HepG2 (cell line): ENCODE data around the gene IL24. TPM values are rescaled to one million over a fixed set of nuclear protein-coding genes. Genes with fewer than 3 reads are reported as not detected.

Experiments
- ATAC-seq: fragments of 200-7000 bp; cut with Tn5 transposase; 3 replicates; pipeline ENCODE4 v1.9.1; 2020; ENCODE audit warnings: mild to moderate bottlenecking, moderate library complexity
- BruUV-seq: library from RNA; stranded (reverse); fragments of 400-500 nt; replicated peaks from 2 replicates; lab custom pipeline; 2021; lab: Mats Ljungman, UMichigan
- CTCF ChIA-PET: fragments of 300-600 bp; formaldehyde crosslinking; extraction: SDS; loops from one replicate; lab custom pipeline; 2021; ENCODE audit warnings: low total read pairs, inconsistent platforms, low intra/inter-chr PET ratio; lab: Yijun Ruan, JAX
- POLR2A ChIA-PET: fragments of 350-600 bp; sonication (Branson Sonifier 250); formaldehyde crosslinking; loops from one replicate; lab custom pipeline; 2020; ENCODE audit warnings: antibody characterized with exemption, inconsistent platforms; lab: Yijun Ruan, JAX
- DNase-seq: peaks from one replicate; pipeline ENCODE4 v3.0.0-alpha.2; 2015; ENCODE audit warnings: low spot score
- FAIRE-seq: peaks from 3 replicates; lab custom pipeline; 2011; peaks lifted over from hg19 to GRCh38; lab: Jason Lieb, UNC
- H2AFZ ChIP-seq: one replicate; pipeline ENCODE4 v1.6.1; 2011; ENCODE audit warnings: low read length, inconsistent platforms
- H3K27ac ChIP-seq: fragments of 300-600 bp; 3 replicates; pipeline ENCODE4 v1.8.0; 2011; ENCODE audit warnings: mixed run types, mild to moderate bottlenecking, mixed read lengths, low read length, inconsistent platforms; ENCODE audit not compliant: insufficient read depth; ENCODE audit errors: extremely low read length
- H3K27me3 ChIP-seq, 2 experiments: fragments of 200-600 bp in 1 of 2; 2 replicates in 1 of 2; 3 replicates in 1 of 2; pipeline versions ENCODE4 v1.6.0 to v1.8.0; 2011; ENCODE audit warnings: low read length in 2 of 2, mild to moderate bottlenecking in 2 of 2, moderate library complexity in 2 of 2, inconsistent platforms in 1 of 2; ENCODE audit not compliant: insufficient read depth in 2 of 2, control insufficient read depth in 1 of 2
- H3K36me3 ChIP-seq, 2 experiments: fragments of 200-600 bp in 1 of 2; replicated peaks in 1 of 2; 2 replicates in 1 of 2; 3 replicates in 1 of 2; pipeline versions ENCODE4 v1.5.1 to v1.8.0; 2011; ENCODE audit warnings: low read length in 2 of 2, inconsistent platforms in 1 of 2; ENCODE audit not compliant: insufficient read depth in 2 of 2, control insufficient read depth in 1 of 2
- H3K4me1 ChIP-seq: 2 replicates; pipeline ENCODE4 v1.5.1; 2012; ENCODE audit warnings: low read length, inconsistent platforms; ENCODE audit not compliant: insufficient read depth
- H3K4me2 ChIP-seq: 2 replicates; pipeline ENCODE4 v1.6.0; 2011; ENCODE audit warnings: low read depth, low read length, inconsistent platforms
- H3K4me3 ChIP-seq, 3 experiments: fragments of 200-600 bp in 1 of 3; sonication (generic), shearing (Covaris generic) in 1 of 3; replicated peaks in 1 of 3; 2 replicates each; pipeline ENCODE4 v1.5.1; 2011 to 2016; ENCODE audit warnings: low read length in 3 of 3, inconsistent platforms in 2 of 3, low read depth in 2 of 3, mild to moderate bottlenecking in 2 of 3, control low read depth in 1 of 3, mixed read lengths in 1 of 3; ENCODE audit not compliant: insufficient read depth in 1 of 3
- H3K79me2 ChIP-seq: one replicate; pipeline ENCODE4 v1.6.1; 2011; ENCODE audit warnings: low read length, inconsistent platforms; ENCODE audit not compliant: insufficient read depth
- H3K9ac ChIP-seq: 2 replicates; pipeline ENCODE4 v1.6.0; 2011; ENCODE audit warnings: mild to moderate bottlenecking, low read depth, low read length, inconsistent platforms; ENCODE audit not compliant: insufficient read depth
- H3K9me3 ChIP-seq: 2 replicates; pipeline ENCODE4 v1.5.1; 2012; ENCODE audit warnings: mild to moderate bottlenecking, low read length
- H4K20me1 ChIP-seq: 2 replicates; pipeline ENCODE4 v1.6.0; 2011; ENCODE audit warnings: inconsistent platforms, mild to moderate bottlenecking, low read length, moderate library complexity; ENCODE audit not compliant: insufficient read depth
- AHR ChIP-seq: IDR thresholded peaks from 2 replicates; pipeline ENCODE4 v1.6.1; 2018; ENCODE audit warnings: missing genetic modification reagents, missing compliant biosample characterization
- HOXA3 ChIP-seq: sonication (generic); formaldehyde crosslinking; IDR thresholded peaks from 2 replicates; pipeline ENCODE4 v1.5.0; 2020; ENCODE audit warnings: missing genetic modification reagents
- KDM3A ChIP-seq: IDR thresholded peaks from 2 replicates; pipeline ENCODE4 v1.6.1; 2018; ENCODE audit warnings: low read depth, missing compliant biosample characterization
- MEIS2 ChIP-seq: sonication (generic); formaldehyde crosslinking; IDR thresholded peaks from 2 replicates; pipeline ENCODE4 v1.9.0; 2021; ENCODE audit warnings: mild to moderate bottlenecking, missing genetic modification reagents
- MLLT10 ChIP-seq: sonication (generic); formaldehyde crosslinking; IDR thresholded peaks from 2 replicates; pipeline ENCODE4 v1.4.0; 2020; ENCODE audit warnings: missing genetic modification reagents
- NR3C1 ChIP-seq: sonication (generic); formaldehyde crosslinking; IDR thresholded peaks from 2 replicates; pipeline ENCODE4 v1.4.0; 2020; ENCODE audit warnings: missing genetic modification reagents
- PLRG1 ChIP-seq: fragments of 450-650 bp; conservative IDR thresholded peaks from 2 replicates; pipeline ENCODE4 v1.6.1; 2016
- RORA ChIP-seq: sonication (generic); formaldehyde crosslinking; IDR thresholded peaks from 2 replicates; pipeline ENCODE4 v1.5.0; 2020; ENCODE audit warnings: mild to moderate bottlenecking, missing genetic modification reagents, moderate library complexity
- SATB2 ChIP-seq: sonication (generic); formaldehyde crosslinking; IDR thresholded peaks from 2 replicates; pipeline ENCODE4 v1.5.0; 2020; ENCODE audit warnings: missing genetic modification reagents
- ZFP37 ChIP-seq: sonication (generic); formaldehyde crosslinking; IDR thresholded peaks from 2 replicates; pipeline ENCODE4 v1.4.0; 2020; ENCODE audit warnings: missing genetic modification reagents, borderline replicate concordance
- ZNF557 ChIP-seq: sonication (generic); formaldehyde crosslinking; IDR thresholded peaks from 2 replicates; pipeline ENCODE4 v1.4.0; 2020; ENCODE audit warnings: missing genetic modification reagents
- ZNF816 ChIP-seq: sonication (generic); formaldehyde crosslinking; IDR thresholded peaks from 2 replicates; pipeline ENCODE4 v1.8.0; 2022; ENCODE audit warnings: missing genetic modification reagents, mild to moderate bottlenecking, borderline replicate concordance
- WGBS: methylation state at CpG from one replicate; pipeline ENCODE4 v1.1.6; 2017; ENCODE audit warnings: low lambda C conversion rate; 5-methylcytosine and 5-hydroxymethylcytosine counted together
- in situ Hi-C: cut with HindIII; loops from 2 replicates; pipeline ENCODE4 v1.10.0; 2017; ENCODE audit warnings: low pct_unique_long_range_greater_than_20kb; ENCODE audit not compliant: extremely low pct_ligation_motif_present
- intact Hi-C: fragments of 100-400 bp; cut with micrococcal nuclease; formaldehyde crosslinking; loops from one replicate; pipeline ENCODE4 v1.10.0; 2022; ENCODE audit not compliant: unreplicated experiment
- polyA plus RNA-seq, 8 experiments: library from polyadenylated mRNA; depleted of rRNA in 3 of 8; stranded (reverse) in 7 of 8; unstranded in 1 of 8; fragments of >200 nt; fragmentation: Illumina TruSeq in 4 of 8; extraction: Trizol in 4 of 8; gene quantifications; 2 replicates each; pipeline versions ENCODE4 v1.2.1 to v1.2.3, GENCODE V29; 2011 to 2016; ENCODE audit warnings: low read depth in 4 of 8, missing spikeins in 1 of 8, mixed read lengths in 1 of 8; ENCODE audit not compliant: insufficient read depth in 1 of 8
- total RNA-seq, 5 experiments: library from RNA; depleted of rRNA; stranded (reverse); fragments of >200 nt; fragmentation: Illumina TruSeq; extraction: Trizol; gene quantifications; 2 replicates each; pipeline ENCODE4 v1.2.3, GENCODE V29; 2016; ENCODE audit warnings: low read depth in 1 of 5
- TF ChIP-seq, protein P1 (sequence below): fragments of 450-650 bp; IDR thresholded peaks from 2 replicates; pipeline ENCODE4 v1.6.1; 2017; ENCODE audit warnings: mild to moderate bottlenecking
- TF ChIP-seq, protein P2 (sequence below): sonication (generic); formaldehyde crosslinking; IDR thresholded peaks from 2 replicates; pipeline ENCODE4 v1.4.0; 2020; ENCODE audit warnings: missing genetic modification reagents
- TF ChIP-seq, protein P3 (sequence below): IDR thresholded peaks from 2 replicates; pipeline ENCODE4 v1.6.1; 2016; ENCODE audit warnings: low read depth, control low read depth
- TF ChIP-seq, protein P4 (sequence below): sonication (generic); formaldehyde crosslinking; conservative IDR thresholded peaks from 2 replicates; pipeline ENCODE4 v1.4.0; 2020; ENCODE audit warnings: missing genetic modification reagents
- TF ChIP-seq, protein P5 (sequence below): sonication (generic); formaldehyde crosslinking; IDR thresholded peaks from 2 replicates; pipeline ENCODE4 v1.4.0; 2020; ENCODE audit warnings: missing genetic modification reagents, borderline replicate concordance

Gene IL24
- total and polyA plus RNA-seq, 2 of the 13 experiments (the other 11 are each of a cell fraction or from before 2014, with no cell fraction given) = not detected

DNA sequence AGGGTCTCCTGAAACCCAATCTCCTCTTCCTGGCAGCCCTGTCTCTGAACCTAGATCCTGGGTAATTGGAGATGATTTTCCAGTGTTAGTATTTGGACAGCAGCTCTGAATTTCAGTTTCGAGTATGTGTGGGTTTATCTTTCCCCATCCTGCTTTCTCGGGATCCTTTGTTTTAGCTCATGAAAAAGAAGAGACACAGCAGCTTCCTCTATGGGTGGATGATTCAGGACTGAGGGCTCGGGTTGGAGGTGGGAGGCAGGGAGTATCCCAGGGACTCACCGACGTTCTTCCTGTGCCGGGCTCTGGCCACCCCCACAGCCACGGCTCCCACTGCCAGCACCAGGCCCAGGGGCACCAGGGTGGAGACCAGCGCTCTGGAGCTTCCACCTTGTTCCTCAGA, 34.9 kb downstream of the IL24 start:
- in situ Hi-C loops = loop anchor here (5.0 to 10.0 kb wide), 2 partner anchors 50 to 143 kb away; no protein-coding TSS in a partner anchor
- DNase-seq = no peak
- intact Hi-C loops = no loop called here

More for the DNA sequence above, 34.9 kb downstream of the IL24 start:
- Histone ChIP-seq H3K36me3 (no peaks in the 10 kb centered on the region), H3K9ac (no peak overlapping the region), H3K4me3 (no peak overlapping the region), H3K27ac (no peak overlapping the region), H2AFZ (no peak overlapping the region), H3K79me2 (no peaks in the 10 kb centered on the region), H3K27me3 (peaks cover 0 to 1% of the 10 kb centered on the region in 2 experiments; a peak in 3 of 5 replicates), H3K9me3 (no peaks in the 10 kb centered on the region), H3K4me2 (no peak overlapping the region), H3K4me1 (peaks cover 5% of the 10 kb centered on the region), H4K20me1 (no peaks in the 10 kb centered on the region)
- no peak for FAIRE-seq
- ChIA-PET POLR2A (no interaction called here), CTCF (no interaction called here)
- ATAC-seq = no peak
- TF ChIP-seq, protein P1, sequence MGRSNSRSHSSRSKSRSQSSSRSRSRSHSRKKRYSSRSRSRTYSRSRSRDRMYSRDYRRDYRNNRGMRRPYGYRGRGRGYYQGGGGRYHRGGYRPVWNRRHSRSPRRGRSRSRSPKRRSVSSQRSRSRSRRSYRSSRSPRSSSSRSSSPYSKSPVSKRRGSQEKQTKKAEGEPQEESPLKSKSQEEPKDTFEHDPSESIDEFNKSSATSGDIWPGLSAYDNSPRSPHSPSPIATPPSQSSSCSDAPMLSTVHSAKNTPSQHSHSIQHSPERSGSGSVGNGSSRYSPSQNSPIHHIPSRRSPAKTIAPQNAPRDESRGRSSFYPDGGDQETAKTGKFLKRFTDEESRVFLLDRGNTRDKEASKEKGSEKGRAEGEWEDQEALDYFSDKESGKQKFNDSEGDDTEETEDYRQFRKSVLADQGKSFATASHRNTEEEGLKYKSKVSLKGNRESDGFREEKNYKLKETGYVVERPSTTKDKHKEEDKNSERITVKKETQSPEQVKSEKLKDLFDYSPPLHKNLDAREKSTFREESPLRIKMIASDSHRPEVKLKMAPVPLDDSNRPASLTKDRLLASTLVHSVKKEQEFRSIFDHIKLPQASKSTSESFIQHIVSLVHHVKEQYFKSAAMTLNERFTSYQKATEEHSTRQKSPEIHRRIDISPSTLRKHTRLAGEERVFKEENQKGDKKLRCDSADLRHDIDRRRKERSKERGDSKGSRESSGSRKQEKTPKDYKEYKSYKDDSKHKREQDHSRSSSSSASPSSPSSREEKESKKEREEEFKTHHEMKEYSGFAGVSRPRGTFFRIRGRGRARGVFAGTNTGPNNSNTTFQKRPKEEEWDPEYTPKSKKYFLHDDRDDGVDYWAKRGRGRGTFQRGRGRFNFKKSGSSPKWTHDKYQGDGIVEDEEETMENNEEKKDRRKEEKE = no peak
- no peak for TF ChIP-seq NR3C1 (CRISPR knock-in tag)
- no peak for TF ChIP-seq RORA (CRISPR knock-in tag)
- no peak for TF ChIP-seq PLRG1
- TF ChIP-seq, protein P2, sequence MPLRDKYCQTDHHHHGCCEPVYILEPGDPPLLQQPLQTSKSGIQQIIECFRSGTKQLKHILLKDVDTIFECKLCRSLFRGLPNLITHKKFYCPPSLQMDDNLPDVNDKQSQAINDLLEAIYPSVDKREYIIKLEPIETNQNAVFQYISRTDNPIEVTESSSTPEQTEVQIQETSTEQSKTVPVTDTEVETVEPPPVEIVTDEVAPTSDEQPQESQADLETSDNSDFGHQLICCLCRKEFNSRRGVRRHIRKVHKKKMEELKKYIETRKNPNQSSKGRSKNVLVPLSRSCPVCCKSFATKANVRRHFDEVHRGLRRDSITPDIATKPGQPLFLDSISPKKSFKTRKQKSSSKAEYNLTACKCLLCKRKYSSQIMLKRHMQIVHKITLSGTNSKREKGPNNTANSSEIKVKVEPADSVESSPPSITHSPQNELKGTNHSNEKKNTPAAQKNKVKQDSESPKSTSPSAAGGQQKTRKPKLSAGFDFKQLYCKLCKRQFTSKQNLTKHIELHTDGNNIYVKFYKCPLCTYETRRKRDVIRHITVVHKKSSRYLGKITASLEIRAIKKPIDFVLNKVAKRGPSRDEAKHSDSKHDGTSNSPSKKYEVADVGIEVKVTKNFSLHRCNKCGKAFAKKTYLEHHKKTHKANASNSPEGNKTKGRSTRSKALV (CRISPR knock-in tag) = no peak
- no peak for TF ChIP-seq ZFP37 (CRISPR knock-in tag)
- TF ChIP-seq KDM3A (CRISPR knock-in tag) = no peak
- TF ChIP-seq SATB2 = no peak
- TF ChIP-seq, protein P3, sequence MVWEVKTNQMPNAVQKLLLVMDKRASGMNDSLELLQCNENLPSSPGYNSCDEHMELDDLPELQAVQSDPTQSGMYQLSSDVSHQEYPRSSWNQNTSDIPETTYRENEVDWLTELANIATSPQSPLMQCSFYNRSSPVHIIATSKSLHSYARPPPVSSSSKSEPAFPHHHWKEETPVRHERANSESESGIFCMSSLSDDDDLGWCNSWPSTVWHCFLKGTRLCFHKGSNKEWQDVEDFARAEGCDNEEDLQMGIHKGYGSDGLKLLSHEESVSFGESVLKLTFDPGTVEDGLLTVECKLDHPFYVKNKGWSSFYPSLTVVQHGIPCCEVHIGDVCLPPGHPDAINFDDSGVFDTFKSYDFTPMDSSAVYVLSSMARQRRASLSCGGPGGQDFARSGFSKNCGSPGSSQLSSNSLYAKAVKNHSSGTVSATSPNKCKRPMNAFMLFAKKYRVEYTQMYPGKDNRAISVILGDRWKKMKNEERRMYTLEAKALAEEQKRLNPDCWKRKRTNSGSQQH (CRISPR knock-in tag) = no peak
- TF ChIP-seq, protein P4, sequence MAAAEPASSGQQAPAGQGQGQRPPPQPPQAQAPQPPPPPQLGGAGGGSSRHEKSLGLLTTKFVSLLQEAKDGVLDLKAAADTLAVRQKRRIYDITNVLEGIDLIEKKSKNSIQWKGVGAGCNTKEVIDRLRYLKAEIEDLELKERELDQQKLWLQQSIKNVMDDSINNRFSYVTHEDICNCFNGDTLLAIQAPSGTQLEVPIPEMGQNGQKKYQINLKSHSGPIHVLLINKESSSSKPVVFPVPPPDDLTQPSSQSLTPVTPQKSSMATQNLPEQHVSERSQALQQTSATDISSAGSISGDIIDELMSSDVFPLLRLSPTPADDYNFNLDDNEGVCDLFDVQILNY (CRISPR knock-in tag) = no peak
- no peak for TF ChIP-seq AHR (CRISPR knock-in tag)
- TF ChIP-seq, protein P5, sequence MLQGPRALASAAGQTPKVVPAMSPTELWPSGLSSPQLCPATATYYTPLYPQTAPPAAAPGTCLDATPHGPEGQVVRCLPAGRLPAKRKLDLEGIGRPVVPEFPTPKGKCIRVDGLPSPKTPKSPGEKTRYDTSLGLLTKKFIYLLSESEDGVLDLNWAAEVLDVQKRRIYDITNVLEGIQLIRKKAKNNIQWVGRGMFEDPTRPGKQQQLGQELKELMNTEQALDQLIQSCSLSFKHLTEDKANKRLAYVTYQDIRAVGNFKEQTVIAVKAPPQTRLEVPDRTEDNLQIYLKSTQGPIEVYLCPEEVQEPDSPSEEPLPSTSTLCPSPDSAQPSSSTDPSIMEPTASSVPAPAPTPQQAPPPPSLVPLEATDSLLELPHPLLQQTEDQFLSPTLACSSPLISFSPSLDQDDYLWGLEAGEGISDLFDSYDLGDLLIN = no peak
- no peak for TF ChIP-seq MEIS2 (CRISPR knock-in tag)
- no peak for TF ChIP-seq HOXA3 (CRISPR knock-in tag)
- no peak for TF ChIP-seq ZNF557 (CRISPR knock-in tag)
- TF ChIP-seq ZNF816 (CRISPR knock-in tag) = no peak
- no peak for TF ChIP-seq MLLT10 (CRISPR knock-in tag)
- 50% methylated on average over 7 of the region's 8 CpGs for WGBS
- BruUV-seq = no TSS peak
